Hematopoietic multipotent progenitor cell treated with erythropoietin and hydrocortisone succinate and interleukin-3 and kit ligand, for 17 days (in vitro differentiated cells): Measurements from ENCODE around the gene CIDEB.
A peak's percentile ranks its signal among the peaks of the same experiment; 100 is the strongest.
"Not testable (repeated sequence)": the region's sequence is repeated elsewhere in the genome, so short reads cannot be mapped to it uniquely, and the experiment has no call there.

Experiments
- DNase-seq: peaks from one replicate; pipeline ENCODE4 v3.0.0-alpha.2; 2015; ENCODE audit warnings: low spot score

CIDEB gene, protein sequence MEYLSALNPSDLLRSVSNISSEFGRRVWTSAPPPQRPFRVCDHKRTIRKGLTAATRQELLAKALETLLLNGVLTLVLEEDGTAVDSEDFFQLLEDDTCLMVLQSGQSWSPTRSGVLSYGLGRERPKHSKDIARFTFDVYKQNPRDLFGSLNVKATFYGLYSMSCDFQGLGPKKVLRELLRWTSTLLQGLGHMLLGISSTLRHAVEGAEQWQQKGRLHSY

DNA sequence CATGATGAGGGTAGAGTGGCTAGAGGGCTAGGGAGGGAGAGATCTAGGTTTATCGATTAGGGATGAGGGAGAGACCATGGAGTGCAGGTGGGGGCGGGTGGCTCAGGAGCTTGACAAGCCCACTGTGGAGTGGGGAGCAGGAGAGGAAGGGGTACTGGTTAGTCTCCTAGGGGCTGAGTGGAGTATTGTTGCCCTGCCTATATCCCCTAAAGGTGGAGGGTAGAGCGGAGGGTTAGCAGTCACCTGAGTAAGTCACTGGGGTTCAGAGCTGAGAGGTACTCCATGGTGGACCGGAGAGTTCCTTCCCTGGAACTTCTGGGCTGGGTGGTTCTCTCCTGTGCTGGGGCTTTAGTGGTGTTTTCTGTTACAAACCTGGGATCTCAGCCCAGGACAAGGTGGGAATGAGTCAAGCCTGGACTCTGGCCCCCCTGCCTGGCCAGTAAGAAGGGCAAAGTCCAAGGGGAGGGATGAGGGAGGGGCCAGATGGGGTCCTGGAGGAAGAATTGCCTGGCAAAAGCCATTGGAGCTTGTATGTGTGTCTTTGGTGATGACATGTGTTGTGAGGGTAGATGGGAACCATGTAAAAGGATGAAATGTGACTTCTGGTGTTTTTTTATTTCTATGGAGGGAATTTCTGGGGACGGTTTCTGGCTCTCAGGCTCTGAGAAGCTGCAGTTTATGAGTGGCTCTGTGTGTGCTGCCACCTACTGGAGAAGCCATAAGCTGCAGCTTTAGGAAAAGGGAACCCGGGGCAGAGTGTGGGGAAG, at the start of gene CIDEB:
CIDEB (minus strand) TSS at position 403 of the 767 bp plus-strand sequence; CDS start at position 284, 119 bp downstream.
- peak; percentile 82 for DNase-seq

DNA sequence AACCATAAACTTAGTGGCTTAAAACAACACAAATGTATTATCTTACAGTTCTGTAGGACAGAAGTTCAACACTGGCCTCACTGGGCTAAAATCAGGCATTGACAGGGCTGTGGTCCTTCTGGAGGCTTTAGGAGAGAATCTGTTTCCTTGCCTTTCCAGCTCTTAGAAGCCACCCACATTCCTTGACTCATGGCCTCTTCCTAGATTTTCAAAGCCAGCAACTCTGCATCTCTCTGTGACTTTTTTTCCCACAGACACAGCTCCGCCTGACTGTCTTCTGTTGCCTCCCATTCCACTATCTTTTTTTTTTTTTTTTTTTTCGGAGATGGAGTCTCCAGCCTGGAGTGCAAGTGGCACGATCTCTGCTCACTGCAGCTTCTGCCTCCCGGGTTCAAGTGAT, 48.4 kb upstream of the CIDEB start:
- no peak for DNase-seq

DNA sequence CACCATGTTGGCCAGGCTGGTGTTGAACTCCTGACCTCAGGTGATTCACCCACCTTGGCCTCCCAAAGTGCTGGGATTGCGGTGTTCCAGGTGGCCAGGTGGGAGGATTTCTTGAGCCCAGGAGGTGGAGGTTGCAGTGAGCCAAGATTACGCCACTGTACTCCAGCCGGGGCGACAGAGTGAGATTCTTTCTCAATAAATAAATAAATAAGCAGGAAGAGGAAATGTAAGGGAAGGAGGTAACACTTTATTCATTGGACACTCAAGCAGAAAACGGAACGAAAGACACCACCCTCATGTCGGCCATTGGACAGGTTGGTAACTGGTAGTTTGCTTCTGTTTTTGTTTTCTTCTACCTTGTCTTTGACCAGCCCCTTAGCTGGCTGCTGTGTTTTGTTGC, 47.2 kb upstream of the CIDEB start:
- no peak for DNase-seq

DNA sequence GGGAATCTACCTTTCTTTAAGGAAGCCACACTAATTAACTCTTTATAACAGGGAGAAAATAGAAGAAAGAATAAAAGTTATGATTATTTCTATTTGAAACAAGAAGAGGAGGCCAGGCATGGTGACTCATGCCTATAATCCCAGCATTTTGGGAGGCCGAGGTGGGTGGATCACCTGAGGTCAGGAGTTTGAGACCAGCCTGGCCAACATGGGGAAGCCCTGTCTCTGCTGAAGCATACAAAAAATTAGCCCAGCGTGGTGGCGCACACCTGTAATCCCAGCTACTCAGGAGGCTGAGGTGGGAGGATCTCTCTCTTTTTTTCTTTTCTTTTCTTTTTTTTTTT, 46.7 kb upstream of the CIDEB start:
- DNase-seq: not testable (repeated sequence)

DNA sequence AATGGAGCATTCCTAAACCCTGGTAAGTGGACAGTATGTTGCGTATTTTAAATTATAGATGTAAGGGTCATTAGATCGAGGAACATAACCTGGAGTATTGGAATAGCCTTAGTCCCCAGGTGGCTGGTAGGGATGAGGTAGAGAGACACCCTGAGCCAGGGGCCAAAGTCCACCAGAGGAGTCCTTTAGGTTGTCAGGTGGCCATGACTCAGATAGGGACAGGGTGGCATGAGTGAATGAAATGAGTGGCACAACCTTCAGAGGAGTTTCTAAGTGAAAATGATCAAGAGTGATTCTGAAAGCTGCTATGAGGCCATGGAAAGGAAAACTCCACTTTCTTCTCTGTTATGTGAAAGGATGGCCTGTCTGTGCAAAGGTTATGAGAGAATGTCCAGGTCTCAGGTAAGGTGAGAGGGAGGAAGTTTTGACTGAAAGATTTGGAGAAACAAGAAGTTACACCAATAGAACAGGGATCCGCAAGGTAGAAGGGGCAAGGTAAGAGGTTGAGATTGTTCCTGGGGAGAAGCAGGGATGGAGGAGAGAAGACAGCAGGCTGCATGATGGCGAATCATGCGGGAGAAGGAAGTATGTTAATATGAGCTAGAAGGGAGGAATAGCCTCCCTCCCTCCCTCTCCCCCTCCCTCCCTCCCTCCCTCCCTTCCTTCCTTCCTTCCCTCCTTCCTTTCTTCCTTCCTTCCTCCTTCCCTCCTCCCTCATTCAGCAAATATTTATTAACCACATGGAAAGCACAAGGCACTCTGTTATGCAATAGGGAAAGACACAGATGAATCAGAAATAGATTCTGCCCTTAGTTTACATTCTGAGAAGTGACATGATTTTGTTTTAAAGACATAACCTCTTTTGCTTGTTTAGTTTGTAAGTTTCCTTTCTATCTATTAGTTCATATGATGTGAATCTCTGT, 46.0 kb upstream of the CIDEB start:
- no peak for DNase-seq

DNA sequence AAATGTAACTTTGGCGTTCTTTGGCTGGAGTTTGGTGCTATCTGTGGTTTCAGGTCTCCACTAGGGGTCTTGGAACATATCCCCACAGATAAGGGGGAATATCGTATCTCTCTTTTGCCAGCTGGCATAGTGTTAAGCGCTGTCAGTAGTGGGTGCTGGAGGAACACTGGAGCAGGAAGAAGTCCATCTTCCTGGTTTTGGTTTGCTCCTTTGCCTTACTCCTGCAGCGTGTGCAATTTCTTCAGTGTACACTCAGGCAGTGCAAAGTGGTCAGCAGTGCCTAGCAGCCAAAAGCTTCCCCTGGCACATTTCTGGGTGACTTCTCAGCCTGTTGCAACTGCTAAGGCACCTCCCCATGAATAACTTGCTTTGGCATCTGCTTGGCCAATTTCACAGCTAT, 43.7 kb upstream of the CIDEB start:
- DNase-seq: no peak

DNA sequence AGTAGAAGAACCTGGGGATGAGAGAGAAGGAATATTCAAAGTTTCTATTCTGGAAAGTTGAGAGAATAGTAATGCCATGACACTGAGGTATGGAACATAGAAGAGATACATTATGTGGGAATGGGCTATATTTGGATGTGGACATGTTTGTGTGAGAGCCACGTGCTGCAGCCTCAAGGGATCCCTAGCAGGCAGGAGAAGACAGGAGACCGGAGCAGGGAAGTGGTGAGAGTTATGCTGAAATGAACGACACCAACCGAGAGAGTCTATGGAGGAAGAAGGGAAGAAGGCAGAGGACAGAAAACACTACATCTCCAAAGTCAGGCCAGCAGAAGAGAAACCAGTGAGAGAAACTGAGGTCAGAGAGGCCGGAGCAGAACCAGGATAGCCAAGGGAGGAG, 42.0 kb upstream of the CIDEB start:
- DNase-seq: no peak

DNA sequence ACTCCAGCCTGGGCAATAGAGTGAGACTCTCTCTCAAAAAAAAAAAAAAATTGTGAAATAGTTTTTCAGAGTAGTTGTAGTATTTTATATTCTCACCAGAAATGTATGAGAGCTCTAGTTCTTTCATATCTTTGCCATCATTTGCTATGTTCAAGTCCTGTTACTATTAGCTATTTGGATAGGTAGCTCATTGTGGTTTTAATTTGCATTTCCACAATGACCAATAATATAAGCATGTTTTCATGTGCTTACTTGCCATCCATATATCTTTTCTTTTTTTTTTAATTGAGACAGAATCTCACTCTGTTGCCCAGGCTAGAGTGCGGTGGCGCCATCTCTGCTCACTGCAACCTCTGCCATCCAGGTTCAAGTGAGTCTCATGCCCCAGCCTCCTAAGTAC, 40.4 kb upstream of the CIDEB start:
- DNase-seq: no peak

DNA sequence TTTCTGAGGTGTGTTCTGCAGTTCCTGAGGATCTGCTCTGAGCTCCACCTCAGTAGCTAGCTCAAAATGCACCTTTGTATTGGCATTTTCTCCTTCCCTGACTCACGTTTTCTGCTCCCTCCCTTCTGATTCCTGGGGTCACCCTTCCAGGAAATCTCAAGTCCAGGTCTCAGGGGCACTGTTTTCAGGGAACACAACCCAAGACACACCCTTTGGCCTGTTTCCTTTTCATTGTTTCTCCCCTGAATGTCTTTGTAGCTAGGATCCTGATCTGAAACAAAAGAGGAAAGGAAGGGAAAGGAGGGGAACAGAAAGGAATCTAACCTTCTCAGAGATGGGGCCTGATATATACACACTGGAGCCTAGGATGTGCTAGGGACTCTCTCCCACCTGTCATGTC, 39.4 kb upstream of the CIDEB start:
- DNase-seq: no peak

DNA sequence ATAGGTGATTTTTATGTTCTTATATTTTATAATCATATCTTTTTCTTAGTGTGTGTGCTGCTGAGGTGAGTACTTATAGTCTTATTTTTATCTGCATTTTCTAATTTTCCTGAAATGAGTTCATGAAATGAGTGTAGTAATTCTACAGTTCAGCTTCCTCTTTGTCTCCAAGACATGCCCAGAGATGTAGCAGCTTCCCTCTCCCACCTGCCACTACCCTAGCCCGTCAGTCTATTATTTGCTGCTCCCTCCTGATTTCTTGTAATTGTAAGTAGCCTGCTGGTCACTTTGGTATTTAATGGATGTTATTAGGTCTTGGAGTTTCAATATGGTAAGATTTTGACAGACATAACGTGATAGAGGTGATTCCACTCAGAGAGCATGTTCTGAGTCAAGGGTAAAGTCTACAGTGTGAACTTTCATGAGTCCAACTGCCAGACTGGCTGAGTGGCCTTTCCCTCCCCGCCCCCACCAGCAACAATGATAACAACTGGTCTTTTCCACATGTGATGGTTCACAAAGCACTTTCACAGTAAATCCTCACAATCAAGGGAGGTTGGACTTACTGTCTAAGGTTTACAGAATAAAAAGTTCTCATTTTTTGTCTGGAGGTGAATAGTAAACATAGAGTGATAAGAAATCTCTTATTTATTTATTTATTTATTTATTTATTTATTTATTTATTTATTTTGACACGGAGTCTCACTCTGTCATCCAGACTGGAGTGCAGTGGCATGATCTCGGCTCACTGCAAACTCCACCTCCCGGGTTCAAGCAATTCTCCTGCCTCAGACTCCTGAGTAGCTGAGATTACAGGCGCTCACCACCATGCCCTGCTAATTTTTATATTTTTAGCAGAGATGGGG, 36.3 kb upstream of the CIDEB start:
- no peak for DNase-seq

DNA sequence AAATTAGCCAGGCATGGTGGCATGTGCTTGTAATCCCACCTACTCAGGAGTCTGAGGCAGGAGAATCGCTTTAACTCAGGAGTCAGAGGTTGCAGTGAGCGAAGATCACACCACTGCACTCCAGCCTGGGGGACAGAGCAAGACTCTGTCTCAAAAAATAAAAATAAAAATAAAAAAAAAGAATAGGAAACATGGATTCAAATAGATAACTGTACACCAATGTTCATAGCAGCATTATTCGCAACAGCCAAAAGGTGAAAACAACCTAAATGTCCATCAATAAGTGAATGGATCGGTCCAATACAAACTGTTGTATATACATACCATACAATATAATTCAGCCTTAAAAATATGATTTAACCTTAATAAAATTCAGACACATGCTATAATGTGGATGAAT, 35.1 kb upstream of the CIDEB start:
- no peak for DNase-seq

DNA sequence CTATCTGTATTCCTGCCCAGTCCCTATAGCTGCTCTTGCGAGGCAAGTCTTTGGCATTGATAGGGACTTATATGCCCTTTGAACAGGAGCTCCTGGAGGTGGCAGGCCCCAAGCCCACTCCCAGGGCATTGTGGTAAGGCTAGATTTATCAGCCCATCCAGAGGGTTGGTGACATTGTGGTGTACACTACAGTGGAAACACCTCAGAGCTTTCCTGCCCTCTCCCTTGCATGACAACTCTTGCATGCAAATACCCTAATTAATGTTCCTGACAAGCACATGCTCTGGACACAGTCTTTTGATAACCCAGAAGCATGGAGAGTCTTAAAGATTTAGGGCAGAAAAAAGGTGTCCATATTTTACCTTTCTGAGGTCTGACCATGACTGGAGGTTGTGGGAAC, 32.8 kb upstream of the CIDEB start:
- DNase-seq: no peak

DNA sequence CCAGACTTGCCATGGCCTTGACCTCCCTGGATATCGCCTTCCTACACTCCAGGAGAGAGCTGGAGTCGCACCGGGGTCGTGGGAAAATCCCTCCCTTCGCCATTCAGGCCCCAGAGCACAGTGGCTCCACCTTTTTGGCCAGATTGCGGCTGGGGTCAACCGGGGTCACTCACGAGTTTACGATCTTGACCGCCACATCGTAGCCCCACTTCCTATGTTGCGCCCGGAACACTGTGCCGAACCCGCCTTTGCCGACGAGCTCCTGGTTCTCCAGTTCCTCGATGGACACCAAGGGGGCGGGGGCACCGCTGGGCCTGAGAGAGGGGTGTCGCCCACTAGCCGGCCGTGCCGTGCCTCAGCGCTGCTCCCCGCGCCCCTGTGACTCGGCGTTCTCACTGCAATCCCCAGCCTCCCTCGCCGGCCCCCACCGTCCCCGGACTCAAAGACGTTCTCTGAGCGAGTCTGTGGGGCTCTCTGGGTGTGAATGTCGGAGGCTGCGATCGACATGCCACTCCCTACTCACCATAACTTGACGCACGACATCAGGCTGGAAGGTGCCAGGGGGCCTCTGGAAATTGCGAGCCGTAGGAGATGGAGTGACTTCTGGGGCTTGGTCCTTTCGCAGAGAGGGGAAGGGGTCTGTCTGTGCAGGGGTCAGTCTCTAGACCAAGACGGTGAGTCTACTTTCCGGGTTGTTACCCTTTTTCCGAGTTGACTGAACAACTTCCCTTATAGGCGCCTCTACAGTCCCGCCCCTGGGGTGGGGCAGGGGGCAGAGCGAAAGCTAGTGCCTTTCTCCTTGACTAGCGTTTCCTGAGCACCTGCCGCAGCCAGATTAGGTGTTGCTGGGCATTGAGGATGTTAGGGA, 31.7 kb upstream of the CIDEB start, which contains the start of gene RIPK3:
RIPK3 (minus strand) TSS at position 708 of the 868 bp plus-strand sequence; CDS start at position 543, 165 bp downstream.
- DNase-seq: no peak

DNA sequence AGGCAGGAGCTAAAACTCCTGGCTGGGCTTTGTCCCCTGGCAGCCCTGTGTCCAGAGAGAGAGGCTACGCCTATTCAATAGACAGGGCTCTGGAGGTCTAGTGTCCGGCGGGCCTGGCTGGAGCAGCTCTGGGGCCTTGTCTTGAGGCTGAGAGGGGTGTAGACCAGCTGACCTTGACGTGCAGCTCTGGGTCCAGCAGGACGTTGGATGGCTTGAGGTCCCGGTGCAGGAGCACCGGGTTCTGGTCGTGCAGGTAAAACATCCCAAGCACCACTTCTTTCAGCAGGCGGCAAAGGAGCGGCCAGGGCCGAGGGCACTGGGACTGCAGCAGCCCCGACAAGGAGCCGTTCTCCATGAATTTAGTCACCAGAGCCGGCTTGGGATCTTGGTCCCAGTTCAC, 31.1 kb upstream of the CIDEB start:
- DNase-seq: no peak

DNA sequence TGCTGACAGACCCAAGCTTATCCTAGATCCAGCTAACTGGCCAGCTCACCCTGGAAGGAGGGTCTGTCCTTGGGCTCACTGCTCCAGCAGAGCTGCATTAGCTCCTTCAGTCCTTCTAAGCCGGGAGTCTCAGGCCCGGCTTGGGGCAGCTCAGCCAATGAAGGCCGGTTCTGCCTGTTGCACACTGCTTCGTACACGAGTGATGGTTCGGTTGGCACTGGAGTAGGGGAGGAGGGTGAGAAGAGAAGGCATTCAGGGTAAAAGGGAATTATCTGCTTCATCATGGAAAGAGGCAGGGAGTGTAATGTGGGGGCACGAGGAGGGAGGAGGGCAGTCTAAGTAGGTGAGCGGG, 30.0 kb upstream of the CIDEB start:
- no peak for DNase-seq

DNA sequence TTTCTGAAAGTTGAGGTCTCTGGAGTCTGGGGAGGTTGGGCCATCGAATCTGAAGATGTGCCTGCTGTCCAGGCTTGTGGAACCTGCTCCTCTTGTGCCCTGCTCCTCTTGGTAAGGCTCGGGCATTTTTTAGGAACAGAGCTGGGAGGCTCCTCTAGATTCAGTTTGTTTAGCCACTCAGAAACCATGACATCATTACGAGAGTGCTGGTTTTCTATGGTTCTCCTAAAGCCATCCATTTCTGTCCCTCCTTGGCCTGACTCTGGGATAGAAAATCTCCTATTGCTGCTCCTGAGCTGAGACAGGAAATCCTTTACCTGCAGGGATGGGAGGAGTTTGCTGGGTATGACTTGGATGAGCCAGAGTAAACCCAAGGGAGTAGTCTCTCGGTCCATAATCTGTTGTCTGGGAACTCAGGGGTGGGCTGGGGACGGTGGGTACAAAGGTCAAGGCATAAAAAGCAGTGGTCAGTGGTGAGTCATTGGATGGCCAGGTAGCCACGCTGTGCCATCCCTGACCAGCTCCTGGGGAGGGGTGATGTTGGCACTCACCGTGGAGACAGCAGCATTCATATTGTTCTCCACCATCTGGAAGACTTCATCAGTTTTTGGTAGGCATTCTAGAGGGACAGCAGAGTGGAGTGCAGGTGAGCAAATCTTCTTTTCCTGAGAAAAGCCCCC, 29.5 kb upstream of the CIDEB start:
- DNase-seq: no peak

DNA sequence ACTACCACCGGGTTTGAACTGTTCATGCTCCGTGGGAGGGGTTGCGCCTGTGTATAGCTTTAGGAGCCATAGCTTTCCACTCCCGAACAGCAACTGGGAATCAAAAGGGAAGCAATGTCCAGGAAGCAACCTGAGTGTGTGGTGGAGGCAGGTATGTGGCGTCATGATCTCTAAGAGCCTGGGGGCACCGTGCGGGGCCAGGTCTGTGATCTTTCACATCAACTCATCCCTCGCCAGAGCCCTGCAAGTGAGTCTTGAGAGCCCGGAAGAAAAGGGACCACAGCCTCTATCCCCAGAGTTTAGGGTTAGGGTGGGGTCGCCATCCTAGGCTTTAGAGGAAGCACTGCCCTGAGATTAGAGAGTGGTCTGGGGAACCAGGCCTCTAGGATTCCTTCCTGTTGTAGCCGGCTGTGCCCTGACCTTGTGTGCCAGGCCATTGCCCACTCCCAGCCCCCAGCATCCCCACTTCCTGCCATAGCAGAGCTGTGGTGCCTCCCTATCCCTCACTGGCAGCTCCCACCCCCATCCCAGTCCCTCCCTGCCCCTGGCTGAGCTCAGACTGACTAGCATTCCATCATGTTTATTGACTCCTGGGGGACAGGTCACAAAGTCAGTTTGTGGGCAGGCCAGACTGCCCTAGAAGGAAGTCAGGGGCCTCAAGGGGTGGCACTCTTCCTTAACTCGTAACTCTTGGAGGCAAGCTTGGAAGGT, 27.8 kb upstream of the CIDEB start:
- DNase-seq: no peak

DNA sequence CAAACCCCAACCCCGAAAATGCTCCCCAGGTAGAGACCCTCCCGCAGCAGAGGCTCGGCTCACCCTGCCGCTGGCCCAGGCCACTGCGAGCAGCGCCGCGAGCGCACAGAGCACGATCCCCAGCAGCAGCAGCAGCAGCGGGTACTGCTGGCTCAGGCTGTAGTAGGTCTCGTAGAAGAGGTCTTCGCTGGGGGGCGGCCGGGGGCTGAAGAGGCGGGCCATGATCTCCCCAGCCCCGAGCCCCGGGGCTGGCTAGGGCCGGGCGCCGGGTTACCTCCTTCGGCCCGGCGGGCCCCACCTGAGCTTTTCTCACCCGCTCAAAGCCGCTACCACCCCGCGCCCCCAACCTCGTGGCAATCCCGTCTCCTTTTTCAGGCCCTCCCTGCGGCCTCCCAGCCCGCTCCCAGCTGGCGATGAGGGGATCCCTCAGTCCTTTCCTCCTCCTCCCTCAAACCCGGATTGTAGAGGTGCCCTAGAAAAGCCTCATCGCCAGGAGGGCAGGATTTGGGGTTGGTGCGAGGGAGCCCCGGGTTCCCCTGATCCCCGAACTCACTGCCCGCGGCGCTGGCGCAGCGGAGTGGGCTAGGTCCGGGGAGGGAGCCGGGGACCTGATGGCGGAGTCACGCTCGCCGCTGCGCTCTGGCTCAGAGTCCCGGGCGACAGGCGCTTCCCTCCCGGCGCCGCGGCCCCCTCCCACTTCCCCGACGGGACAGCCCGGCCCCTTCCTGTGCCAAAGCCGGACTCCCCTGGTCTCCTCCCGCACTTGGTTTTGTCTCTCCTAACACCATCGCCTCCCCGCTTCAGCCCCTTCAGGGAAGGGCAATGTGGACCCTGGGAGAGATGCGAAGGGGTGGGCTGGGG, 26.9 kb upstream of the CIDEB start, which contains the start of gene ADCY4:
ADCY4 (minus strand) TSS at position 641 of the 861 bp plus-strand sequence; CDS start at position 222, 419 bp downstream.
- DNase-seq: no peak
